H1 (cell line): Measurements from ENCODE around the gene UBE3C. TPM values are rescaled to one million over a fixed set of nuclear protein-coding genes. Genes with fewer than 3 reads are reported as not detected.

Source experiments
- CREB1 ChIP-seq: IDR thresholded peaks from 2 replicates; pipeline ENCODE4 v1.6.1; 2012; ENCODE audit warnings: inconsistent platforms
- JUND ChIP-seq: IDR thresholded peaks from 2 replicates; pipeline ENCODE4 v1.6.1; 2011; ENCODE audit warnings: mild to moderate bottlenecking, improper control_type of control experiment, low read length
- polyA plus RNA-seq, 7 experiments: library from polyadenylated mRNA; depleted of rRNA in 3 of 7; stranded (reverse) in 5 of 7; unstranded in 2 of 7; fragments of >200 nt in 5 of 7; fragments of 200-250 nt in 2 of 7; gene quantifications; 1 replicate in 5 of 7; 2 replicates in 1 of 7; 4 replicates in 1 of 7; pipeline versions ENCODE4 v1.2.1 to v1.2.3, GENCODE V29; 2011 to 2013; ENCODE audit warnings: missing spikeins in 2 of 7, mixed read lengths in 2 of 7
- total RNA-seq: library from RNA; stranded (reverse); fragmentation: NEBNext Ultra II Directional; extraction: Animal tissue kit (Norgen Biotek cat#: 25700); gene quantifications from 2 replicates; pipeline ENCODE4 v1.2.1, GENCODE V29; 2021

Gene UBE3C
- total and polyA plus RNA-seq, 2 of the 8 experiments (the other 6 are each of a cell fraction or from before 2014, with no cell fraction given): 32.0 to 54.1 TPM

- TF ChIP-seq JUND: no peak
- TF ChIP-seq CREB1: no peak
These were observed 20.9 kb upstream of the UBE3C start (continued) for GRCh38 chr7:157117796-157118195.
